Gastrocnemius medialis (tissue), 4 donors: ENCODE results near the gene YPEL1. TPM values are rescaled to one million over a fixed set of nuclear protein-coding genes. Genes with fewer than 3 reads are reported as not detected.
"Not testable (repeated sequence)": the region's sequence is repeated elsewhere in the genome, so short reads cannot be mapped to it uniquely, and the experiment has no call there.

ENCODE experiments used
- ATAC-seq, 2 donors: fragments of 150-250 bp; one replicate each; pipeline ENCODE4 v1.9.1; 2016
- DNase-seq, 2 donors: peaks; one replicate each; pipeline ENCODE4 v3.0.0-alpha.2; 2019
- H3K27ac ChIP-seq, 4 donors: fragments of 200-600 bp; sonication (generic); 1 replicate in 1 of 4; 2 replicates in 3 of 4; pipeline ENCODE4 v1.5.1; 2016 to 2018; ENCODE audit warnings: mild to moderate bottlenecking in 2 of 4, moderate library complexity in 1 of 4
- H3K27me3 ChIP-seq, 3 donors: fragments of 200-600 bp; sonication (generic) in 2 of 3; 1 replicate in 1 of 3; 2 replicates in 2 of 3; pipeline versions ENCODE4 v1.5.1 to v1.6.0; 2016 to 2019; ENCODE audit warnings: mild to moderate bottlenecking in 1 of 3, moderate library complexity in 1 of 3
- H3K36me3 ChIP-seq, 2 donors: fragments of 200-600 bp; sonication (generic) in 1 of 2; one replicate each; pipeline ENCODE4 v1.5.1; 2017 to 2018
- H3K4me1 ChIP-seq, 2 donors: fragments of 200-600 bp; sonication (generic) in 1 of 2; one replicate each; pipeline ENCODE4 v1.5.1; 2016 to 2017; ENCODE audit warnings: mild to moderate bottlenecking in 2 of 2
- H3K4me3 ChIP-seq, 4 donors: fragments of 200-600 bp; sonication (generic) in 3 of 4; 1 replicate in 1 of 4; 2 replicates in 3 of 4; pipeline ENCODE4 v1.5.1; 2016 to 2019; ENCODE audit warnings: mild to moderate bottlenecking in 2 of 4
- H3K9me3 ChIP-seq, 3 donors: fragments of 200-600 bp; sonication (generic) in 2 of 3; 1 replicate in 1 of 3; 2 replicates in 2 of 3; pipeline ENCODE4 v1.5.1; 2016 to 2019
- CTCF ChIP-seq, 5 experiments: fragments of 450-650 bp in 3 of 5; fragments of 200-600 bp in 2 of 5; sonication (generic) in 2 of 5; IDR thresholded peaks in 4 of 5; conservative IDR thresholded peaks in 1 of 5; 1 replicate in 4 of 5; 2 replicates in 1 of 5; pipeline ENCODE4 v1.5.1; 2016 to 2019; ENCODE audit warnings: antibody characterized with exemption in 5 of 5, mild to moderate bottlenecking in 3 of 5, moderate library complexity in 3 of 5
- POLR2A ChIP-seq, 2 donors: fragments of 450-650 bp; IDR thresholded peaks; one replicate each; pipeline ENCODE4 v1.6.1; 2017; ENCODE audit warnings: antibody characterized with exemption in 2 of 2, mild to moderate bottlenecking in 2 of 2, moderate library complexity in 2 of 2
- in situ Hi-C, 4 donors: fragments of 200-750 bp; cut with MboI; loops; one replicate each; pipeline versions ENCODE4 v1.15.0 to v1.8.0; 2017; ENCODE audit warnings: low sequenced_read_pairs in 4 of 4
- intact Hi-C: fragments of 100-400 bp; cut with DNase I; formaldehyde crosslinking; loops from one replicate; pipeline ENCODE4 v1.15.1; 2023; ENCODE audit warnings: low total_unique reads
- total RNA-seq, 4 donors: library from RNA; depleted of rRNA; stranded (reverse); fragments of >200 nt; gene quantifications; one replicate each; pipeline versions ENCODE4 v1.1.0 to v1.2.3, GENCODE V29; 2016

The YPEL1 gene
- total RNA-seq, 4 donors from 2014 or later, result 23.6 to 42.1 (median 36.4) TPM

GRCh38 chr22:21754523-21754922 lies 18.9 kb upstream of the YPEL1 start:
- in situ Hi-C loops (no loop called here), intact Hi-C loops (no loop called here)
- peak in 1 of 2 donors; percentile 27 for DNase-seq
- Histone ChIP-seq H3K27me3 (no peaks in the 10 kb centered on the region), H3K4me1 (peaks cover 0 to 11% of the 10 kb centered on the region in 2 donors), H3K4me3 (no peak overlapping the region), H3K9me3 (no peaks in the 10 kb centered on the region), H3K36me3 (no peaks in the 10 kb centered on the region), H3K27ac (no peak overlapping the region)
- TF ChIP-seq CTCF (IDR thresholded peaks at IDR 0.05 in 4 of 5, conservative IDR thresholded peaks at IDR 0.05 in 1 of 5) (no peak), POLR2A (IDR thresholded peaks at IDR 0.05) (no peak)
- ATAC-seq, result peak in 1 of 2 donors; percentile 18

GRCh38 chr22:21753374-21754111 lies 17.9 kb upstream of the YPEL1 start:
- ATAC-seq (peak; percentile 34 to 81), DNase-seq (peak; percentile 36 to 41)
- H3K27ac ChIP-seq, result no peak overlapping the region
- H3K4me3 ChIP-seq, result no peak overlapping the region
- no peak for TF ChIP-seq CTCF (IDR thresholded peaks at IDR 0.05 in 4 of 5, conservative IDR thresholded peaks at IDR 0.05 in 1 of 5)
- TF ChIP-seq POLR2A (IDR thresholded peaks at IDR 0.05), result no peak
- intact Hi-C loops (no loop called here), in situ Hi-C loops (no loop called here)
- no peaks in the 10 kb centered on the region for H3K9me3 ChIP-seq
- no peaks in the 10 kb centered on the region for H3K36me3 ChIP-seq
- H3K4me1 ChIP-seq, result peaks cover 0 to 11% of the 10 kb centered on the region in 2 donors
- H3K27me3 ChIP-seq, result no peaks in the 10 kb centered on the region

- no peaks in the 10 kb centered on the region for H3K9me3 ChIP-seq
- intact Hi-C loops, result no loop called here
- H3K36me3 ChIP-seq, result no peaks in the 10 kb centered on the region
- TF ChIP-seq CTCF (IDR thresholded peaks at IDR 0.05 in 4 of 5, conservative IDR thresholded peaks at IDR 0.05 in 1 of 5), result no peak
- TF ChIP-seq POLR2A (IDR thresholded peaks at IDR 0.05), result no peak
- H3K4me1 ChIP-seq, result peaks cover 0 to 11% of the 10 kb centered on the region in 2 donors
- ATAC-seq (no peak), DNase-seq (no peak)
- in situ Hi-C loops, result no loop called here
- H3K4me3 ChIP-seq, result no peak overlapping the region
- no peak overlapping the region for H3K27ac ChIP-seq
- no peaks in the 10 kb centered on the region for H3K27me3 ChIP-seq
Measured at GRCh38 chr22:21752276-21752675, 16.7 kb upstream of the YPEL1 start.

GRCh38 chr22:21745948-21746347 lies 10.4 kb upstream of the YPEL1 start:
- DNase-seq (no peak), ATAC-seq (no peak)
- no peaks in the 10 kb centered on the region for H3K27me3 ChIP-seq
- intact Hi-C loops (no loop called here), in situ Hi-C loops (loop anchor here in 2 of 4 donors (10.0 to 25.0 kb wide), 2 partner anchors 59 to 91 kb away; no protein-coding TSS in a partner anchor)
- H3K9me3 ChIP-seq, result no peaks in the 10 kb centered on the region
- H3K27ac ChIP-seq, result no peak overlapping the region
- H3K36me3 ChIP-seq, result no peaks in the 10 kb centered on the region
- H3K4me1 ChIP-seq, result no peaks in the 10 kb centered on the region
- TF ChIP-seq POLR2A (IDR thresholded peaks at IDR 0.05) (no peak), CTCF (IDR thresholded peaks at IDR 0.05 in 4 of 5, conservative IDR thresholded peaks at IDR 0.05 in 1 of 5) (no peak)
- no peak overlapping the region for H3K4me3 ChIP-seq

GRCh38 chr22:21744917-21745316 lies 9.3 kb upstream of the YPEL1 start:
- H3K36me3 ChIP-seq, H3K4me1 ChIP-seq, DNase-seq, H3K4me3 ChIP-seq, H3K27ac ChIP-seq, H3K9me3 ChIP-seq, ATAC-seq, H3K27me3 ChIP-seq, intact Hi-C loops: not testable (repeated sequence)
- in situ Hi-C loops, result loop anchor here in 2 of 4 donors (10.0 to 25.0 kb wide), 2 partner anchors 60 to 92 kb away; no protein-coding TSS in a partner anchor
